Liver (tissue), 9 donors: ENCODE data around the gene DMP1. TPM values are rescaled to one million over a fixed set of nuclear protein-coding genes. Genes with fewer than 3 reads are reported as not detected.

Experiments
- DNase-seq: peaks from one replicate; pipeline ENCODE4 v3.0.0-alpha.2; 2017; ENCODE audit warnings: low spot score
- H3K27ac ChIP-seq, 2 donors: one replicate each; pipeline ENCODE4 v1.7.0; 2013; ENCODE audit warnings: inconsistent platforms in 2 of 2, low read length in 2 of 2, control low read depth in 1 of 2, low read depth in 1 of 2, mild to moderate bottlenecking in 1 of 2
- H3K27me3 ChIP-seq, 4 donors: one replicate each; pipeline versions ENCODE4 v1.6.1 to v1.7.0; 2013; ENCODE audit warnings: low read length in 3 of 4, inconsistent platforms in 1 of 4, mild to moderate bottlenecking in 1 of 4, moderate library complexity in 1 of 4; ENCODE audit not compliant: control insufficient read depth in 4 of 4, insufficient read depth in 4 of 4
- H3K36me3 ChIP-seq, 4 donors: one replicate each; pipeline versions ENCODE4 v1.6.1 to v1.7.0; 2013; ENCODE audit warnings: low read length in 3 of 4, mild to moderate bottlenecking in 3 of 4, low read depth in 1 of 4, moderate library complexity in 1 of 4; ENCODE audit not compliant: control insufficient read depth in 4 of 4, insufficient read depth in 3 of 4
- H3K4me1 ChIP-seq, 4 donors: one replicate each; pipeline versions ENCODE4 v1.6.1 to v1.7.0; 2013; ENCODE audit warnings: low read length in 3 of 4, mild to moderate bottlenecking in 3 of 4, moderate library complexity in 1 of 4; ENCODE audit not compliant: control insufficient read depth in 4 of 4, insufficient read depth in 4 of 4
- H3K4me3 ChIP-seq, 3 donors: one replicate each; pipeline versions ENCODE4 v1.6.1 to v1.7.0; 2013; ENCODE audit warnings: low read length in 3 of 3, control low read depth in 1 of 3, low read depth in 1 of 3, mild to moderate bottlenecking in 1 of 3
- H3K9ac ChIP-seq, 2 donors: one replicate each; pipeline ENCODE4 v1.7.0; 2013; ENCODE audit warnings: low read length in 2 of 2, mild to moderate bottlenecking in 2 of 2, moderate library complexity in 2 of 2, control low read depth in 1 of 2, low read depth in 1 of 2
- H3K9me3 ChIP-seq, 4 donors: one replicate each; pipeline versions ENCODE4 v1.6.1 to v1.7.0; 2013; ENCODE audit warnings: low read length in 3 of 4; ENCODE audit not compliant: control insufficient read depth in 4 of 4
- ATF3 ChIP-seq: IDR thresholded peaks from 2 replicates; pipeline ENCODE4 v1.6.1; 2016; ENCODE audit warnings: antibody characterized with exemption
- EGR1 ChIP-seq, 2 donors: IDR thresholded peaks; 2 replicates each; pipeline ENCODE4 v1.6.1; 2016 to 2018; ENCODE audit warnings: antibody characterized with exemption in 2 of 2, low read depth in 2 of 2
- FOXA1 ChIP-seq: IDR thresholded peaks from 2 replicates; pipeline ENCODE4 v1.6.1; 2016; ENCODE audit warnings: antibody characterized with exemption
- FOXA2 ChIP-seq: IDR thresholded peaks from 2 replicates; pipeline ENCODE4 v1.6.1; 2016; ENCODE audit warnings: antibody characterized with exemption
- GABPA ChIP-seq, 2 donors: IDR thresholded peaks in 1 of 2; conservative IDR thresholded peaks in 1 of 2; 2 replicates each; pipeline ENCODE4 v1.6.1; 2016; ENCODE audit warnings: antibody characterized with exemption in 2 of 2, mild to moderate bottlenecking in 1 of 2, moderate library complexity in 1 of 2
- HNF4G ChIP-seq: IDR thresholded peaks from 2 replicates; pipeline ENCODE4 v1.6.1; 2016; ENCODE audit warnings: antibody characterized with exemption
- RAD21 ChIP-seq, 2 donors: IDR thresholded peaks; 2 replicates each; pipeline ENCODE4 v1.6.1; 2016; ENCODE audit warnings: antibody characterized with exemption in 2 of 2, mild to moderate bottlenecking in 2 of 2
- REST ChIP-seq: IDR thresholded peaks from 2 replicates; pipeline ENCODE4 v1.6.1; 2016; ENCODE audit warnings: antibody characterized with exemption, mild to moderate bottlenecking
- RXRA ChIP-seq, 2 donors: IDR thresholded peaks; 2 replicates each; pipeline ENCODE4 v1.6.1; 2017 to 2018; ENCODE audit warnings: antibody characterized with exemption in 2 of 2, mild to moderate bottlenecking in 1 of 2
- TAF1 ChIP-seq: conservative IDR thresholded peaks from 2 replicates; pipeline ENCODE4 v1.6.1; 2016; ENCODE audit warnings: antibody characterized with exemption, mild to moderate bottlenecking
- YY1 ChIP-seq: IDR thresholded peaks from 2 replicates; pipeline ENCODE4 v1.6.1; 2016; ENCODE audit warnings: antibody characterized with exemption, mild to moderate bottlenecking
- ZBTB33 ChIP-seq: IDR thresholded peaks from 2 replicates; pipeline ENCODE4 v1.6.1; 2016; ENCODE audit warnings: antibody characterized with exemption
- WGBS: extraction: QIAGEN DNeasy Blood & Tissue Kit; methylation state at CpG from one replicate; pipeline ENCODE4 v1.1.7; 2013; 5-methylcytosine and 5-hydroxymethylcytosine counted together
- polyA plus RNA-seq, 2 donors: library from polyadenylated mRNA; stranded (reverse) in 1 of 2; unstranded in 1 of 2; fragments of 200-250 nt in 1 of 2; fragments of >200 nt in 1 of 2; fragmentation: Nextera tagmentation in 1 of 2; extraction: Ambion mirVana in 1 of 2; gene quantifications; one replicate each; pipeline versions ENCODE4 v1.2.1 to v1.2.3, GENCODE V29; 2013 to 2015
- total RNA-seq, 2 donors: library from RNA; depleted of rRNA; stranded (reverse); fragments of >200 nt; gene quantifications; one replicate each; pipeline ENCODE4 v1.2.3, GENCODE V29; 2014
- donor health status: healthy.
- donor health status: healthy.
- donor health status: healthy.
- donor health status: healthy.
- donor health status: healthy.

DMP1 gene
- total and polyA plus RNA-seq, 4 donors: not detected

- TF ChIP-seq EGR1 (IDR thresholded peaks at IDR 0.05; ENCODE audit: low read depth in 2 of 2): no peak
- TF ChIP-seq YY1: no peak
- TF ChIP-seq ZBTB33: no peak
- TF ChIP-seq GABPA (IDR thresholded peaks at IDR 0.05 in 1 of 2, conservative IDR thresholded peaks at IDR 0.05 in 1 of 2): no peak
- 67% methylated on average over 1 of the region's 1 CpG for WGBS
These were observed 4.5 kb downstream of the DMP1 start for GRCh38 chr4:87654487-87655044.

GRCh38 chr4:87657525-87657924, 7.4 kb downstream of the DMP1 start:
- no peak for DNase-seq
- TF ChIP-seq RAD21 (IDR thresholded peaks at IDR 0.05) (no peak), REST (no peak), ATF3 (no peak), FOXA2 (no peak), RXRA (IDR thresholded peaks at IDR 0.05) (no peak), TAF1 (no peak), FOXA1 (no peak), HNF4G (no peak)
- WGBS: 59% methylated on average over 3 of the region's 3 CpGs
- Histone ChIP-seq H3K9ac (no peak overlapping the region), H3K9me3 (no peaks in the 10 kb centered on the region), H3K27me3 (peaks cover 0 to 4% (median 0%) of the 10 kb centered on the region in 4 donors), H3K4me1 (no peaks in the 10 kb centered on the region), H3K4me3 (no peak overlapping the region), H3K27ac (no peak overlapping the region), H3K36me3 (no peaks in the 10 kb centered on the region)

More at GRCh38 chr4:87654487-87655044, 4.5 kb downstream of the DMP1 start:
- DNase-seq: no peak
- no peaks in the 10 kb centered on the region for H3K27me3 ChIP-seq
- no peak overlapping the region for H3K4me3 ChIP-seq
- H3K27ac ChIP-seq: no peak overlapping the region
- no peaks in the 10 kb centered on the region for H3K36me3 ChIP-seq
- no peak overlapping the region for H3K9ac ChIP-seq
- H3K4me1 ChIP-seq: no peaks in the 10 kb centered on the region
- no peaks in the 10 kb centered on the region for H3K9me3 ChIP-seq
